Erythroblast (primary cell): ENCODE data around the gene PLXNC1.

Experiments
- GATA1 ChIP-seq: IDR thresholded peaks from 2 replicates; pipeline ENCODE4 v1.6.1; 2011; ENCODE audit warnings: low read depth, mild to moderate bottlenecking, control low read depth, low read length, moderate library complexity
- POLR2A ChIP-seq: IDR thresholded peaks from 2 replicates; pipeline ENCODE4 v1.6.1; 2011; ENCODE audit warnings: mild to moderate bottlenecking, low read length

DNA sequence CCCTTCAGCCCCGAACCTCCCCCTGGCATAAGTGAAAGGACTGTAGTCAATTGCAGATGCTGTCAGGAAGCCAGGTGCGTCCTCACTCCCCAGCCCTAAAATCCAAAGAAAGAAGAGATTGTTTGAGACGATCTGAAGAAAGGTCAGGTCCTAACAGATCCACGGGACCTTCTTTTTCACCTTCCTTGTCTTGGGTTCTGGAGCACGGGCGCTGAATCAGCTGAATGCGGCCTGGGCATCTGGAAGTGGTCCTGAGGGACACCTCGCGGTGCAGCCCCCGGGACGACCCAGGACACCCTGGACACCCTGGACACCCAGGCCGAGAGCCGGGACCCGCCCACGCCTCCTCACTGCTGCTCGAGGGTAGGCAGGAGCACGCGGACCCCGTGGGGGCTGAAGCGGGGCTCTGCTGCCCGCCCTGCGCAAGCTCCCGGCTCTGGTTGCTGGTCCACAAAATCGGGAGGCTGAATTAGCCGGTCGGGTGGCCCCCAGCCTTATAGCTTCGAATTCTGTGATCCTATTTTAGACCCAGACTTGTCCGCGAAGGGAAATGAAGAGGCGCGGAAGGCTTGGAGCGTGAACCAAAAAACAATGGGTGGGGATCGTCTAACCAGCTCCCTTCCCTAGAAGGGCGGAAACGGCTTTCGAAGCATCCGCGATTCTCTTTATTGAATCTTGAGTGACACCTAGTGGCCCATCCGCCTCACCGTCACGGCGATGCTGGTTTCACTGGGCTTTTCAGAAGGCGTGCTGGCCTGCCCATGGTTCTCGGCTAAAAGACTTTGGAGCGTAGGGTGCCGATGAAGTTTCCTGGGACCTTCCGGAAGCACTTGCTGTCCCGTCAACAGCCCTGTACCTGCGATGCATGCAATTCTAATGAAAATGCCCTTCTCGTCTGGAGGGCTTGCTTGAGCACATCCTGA, 46.4 kb upstream of the PLXNC1 start:
- no peak for TF ChIP-seq POLR2A
- TF ChIP-seq GATA1, result no peak
